OCI-M2 (cell line): ENCODE measurements around the gene LTB4R2.
"Not testable (repeated sequence)": the region's sequence is repeated elsewhere in the genome, so short reads cannot be mapped to it uniquely, and the experiment has no call there.

ENCODE experiments used
- DNase-seq: peaks from one replicate; lab custom pipeline; 2025; ENCODE audit not compliant: unreplicated experiment; lab: John Stamatoyannopoulos, UW

Gene LTB4R2

DNA sequence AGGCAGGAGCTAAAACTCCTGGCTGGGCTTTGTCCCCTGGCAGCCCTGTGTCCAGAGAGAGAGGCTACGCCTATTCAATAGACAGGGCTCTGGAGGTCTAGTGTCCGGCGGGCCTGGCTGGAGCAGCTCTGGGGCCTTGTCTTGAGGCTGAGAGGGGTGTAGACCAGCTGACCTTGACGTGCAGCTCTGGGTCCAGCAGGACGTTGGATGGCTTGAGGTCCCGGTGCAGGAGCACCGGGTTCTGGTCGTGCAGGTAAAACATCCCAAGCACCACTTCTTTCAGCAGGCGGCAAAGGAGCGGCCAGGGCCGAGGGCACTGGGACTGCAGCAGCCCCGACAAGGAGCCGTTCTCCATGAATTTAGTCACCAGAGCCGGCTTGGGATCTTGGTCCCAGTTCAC is 28.9 kb downstream of the LTB4R2 start:
- no peak for DNase-seq

DNA sequence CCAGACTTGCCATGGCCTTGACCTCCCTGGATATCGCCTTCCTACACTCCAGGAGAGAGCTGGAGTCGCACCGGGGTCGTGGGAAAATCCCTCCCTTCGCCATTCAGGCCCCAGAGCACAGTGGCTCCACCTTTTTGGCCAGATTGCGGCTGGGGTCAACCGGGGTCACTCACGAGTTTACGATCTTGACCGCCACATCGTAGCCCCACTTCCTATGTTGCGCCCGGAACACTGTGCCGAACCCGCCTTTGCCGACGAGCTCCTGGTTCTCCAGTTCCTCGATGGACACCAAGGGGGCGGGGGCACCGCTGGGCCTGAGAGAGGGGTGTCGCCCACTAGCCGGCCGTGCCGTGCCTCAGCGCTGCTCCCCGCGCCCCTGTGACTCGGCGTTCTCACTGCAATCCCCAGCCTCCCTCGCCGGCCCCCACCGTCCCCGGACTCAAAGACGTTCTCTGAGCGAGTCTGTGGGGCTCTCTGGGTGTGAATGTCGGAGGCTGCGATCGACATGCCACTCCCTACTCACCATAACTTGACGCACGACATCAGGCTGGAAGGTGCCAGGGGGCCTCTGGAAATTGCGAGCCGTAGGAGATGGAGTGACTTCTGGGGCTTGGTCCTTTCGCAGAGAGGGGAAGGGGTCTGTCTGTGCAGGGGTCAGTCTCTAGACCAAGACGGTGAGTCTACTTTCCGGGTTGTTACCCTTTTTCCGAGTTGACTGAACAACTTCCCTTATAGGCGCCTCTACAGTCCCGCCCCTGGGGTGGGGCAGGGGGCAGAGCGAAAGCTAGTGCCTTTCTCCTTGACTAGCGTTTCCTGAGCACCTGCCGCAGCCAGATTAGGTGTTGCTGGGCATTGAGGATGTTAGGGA is 29.6 kb downstream of the LTB4R2 start, which contains the start of gene RIPK3:
RIPK3 (minus strand) TSS at position 708 of the 868 bp plus-strand sequence; CDS start at position 543, 165 bp downstream.
- no peak for DNase-seq

DNA sequence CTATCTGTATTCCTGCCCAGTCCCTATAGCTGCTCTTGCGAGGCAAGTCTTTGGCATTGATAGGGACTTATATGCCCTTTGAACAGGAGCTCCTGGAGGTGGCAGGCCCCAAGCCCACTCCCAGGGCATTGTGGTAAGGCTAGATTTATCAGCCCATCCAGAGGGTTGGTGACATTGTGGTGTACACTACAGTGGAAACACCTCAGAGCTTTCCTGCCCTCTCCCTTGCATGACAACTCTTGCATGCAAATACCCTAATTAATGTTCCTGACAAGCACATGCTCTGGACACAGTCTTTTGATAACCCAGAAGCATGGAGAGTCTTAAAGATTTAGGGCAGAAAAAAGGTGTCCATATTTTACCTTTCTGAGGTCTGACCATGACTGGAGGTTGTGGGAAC is 30.7 kb downstream of the LTB4R2 start:
- DNase-seq = no peak

DNA sequence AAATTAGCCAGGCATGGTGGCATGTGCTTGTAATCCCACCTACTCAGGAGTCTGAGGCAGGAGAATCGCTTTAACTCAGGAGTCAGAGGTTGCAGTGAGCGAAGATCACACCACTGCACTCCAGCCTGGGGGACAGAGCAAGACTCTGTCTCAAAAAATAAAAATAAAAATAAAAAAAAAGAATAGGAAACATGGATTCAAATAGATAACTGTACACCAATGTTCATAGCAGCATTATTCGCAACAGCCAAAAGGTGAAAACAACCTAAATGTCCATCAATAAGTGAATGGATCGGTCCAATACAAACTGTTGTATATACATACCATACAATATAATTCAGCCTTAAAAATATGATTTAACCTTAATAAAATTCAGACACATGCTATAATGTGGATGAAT is 32.9 kb downstream of the LTB4R2 start:
- DNase-seq = no peak

DNA sequence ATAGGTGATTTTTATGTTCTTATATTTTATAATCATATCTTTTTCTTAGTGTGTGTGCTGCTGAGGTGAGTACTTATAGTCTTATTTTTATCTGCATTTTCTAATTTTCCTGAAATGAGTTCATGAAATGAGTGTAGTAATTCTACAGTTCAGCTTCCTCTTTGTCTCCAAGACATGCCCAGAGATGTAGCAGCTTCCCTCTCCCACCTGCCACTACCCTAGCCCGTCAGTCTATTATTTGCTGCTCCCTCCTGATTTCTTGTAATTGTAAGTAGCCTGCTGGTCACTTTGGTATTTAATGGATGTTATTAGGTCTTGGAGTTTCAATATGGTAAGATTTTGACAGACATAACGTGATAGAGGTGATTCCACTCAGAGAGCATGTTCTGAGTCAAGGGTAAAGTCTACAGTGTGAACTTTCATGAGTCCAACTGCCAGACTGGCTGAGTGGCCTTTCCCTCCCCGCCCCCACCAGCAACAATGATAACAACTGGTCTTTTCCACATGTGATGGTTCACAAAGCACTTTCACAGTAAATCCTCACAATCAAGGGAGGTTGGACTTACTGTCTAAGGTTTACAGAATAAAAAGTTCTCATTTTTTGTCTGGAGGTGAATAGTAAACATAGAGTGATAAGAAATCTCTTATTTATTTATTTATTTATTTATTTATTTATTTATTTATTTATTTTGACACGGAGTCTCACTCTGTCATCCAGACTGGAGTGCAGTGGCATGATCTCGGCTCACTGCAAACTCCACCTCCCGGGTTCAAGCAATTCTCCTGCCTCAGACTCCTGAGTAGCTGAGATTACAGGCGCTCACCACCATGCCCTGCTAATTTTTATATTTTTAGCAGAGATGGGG is 34.1 kb downstream of the LTB4R2 start:
- no peak for DNase-seq

DNA sequence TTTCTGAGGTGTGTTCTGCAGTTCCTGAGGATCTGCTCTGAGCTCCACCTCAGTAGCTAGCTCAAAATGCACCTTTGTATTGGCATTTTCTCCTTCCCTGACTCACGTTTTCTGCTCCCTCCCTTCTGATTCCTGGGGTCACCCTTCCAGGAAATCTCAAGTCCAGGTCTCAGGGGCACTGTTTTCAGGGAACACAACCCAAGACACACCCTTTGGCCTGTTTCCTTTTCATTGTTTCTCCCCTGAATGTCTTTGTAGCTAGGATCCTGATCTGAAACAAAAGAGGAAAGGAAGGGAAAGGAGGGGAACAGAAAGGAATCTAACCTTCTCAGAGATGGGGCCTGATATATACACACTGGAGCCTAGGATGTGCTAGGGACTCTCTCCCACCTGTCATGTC is 37.2 kb downstream of the LTB4R2 start:
- DNase-seq = no peak

DNA sequence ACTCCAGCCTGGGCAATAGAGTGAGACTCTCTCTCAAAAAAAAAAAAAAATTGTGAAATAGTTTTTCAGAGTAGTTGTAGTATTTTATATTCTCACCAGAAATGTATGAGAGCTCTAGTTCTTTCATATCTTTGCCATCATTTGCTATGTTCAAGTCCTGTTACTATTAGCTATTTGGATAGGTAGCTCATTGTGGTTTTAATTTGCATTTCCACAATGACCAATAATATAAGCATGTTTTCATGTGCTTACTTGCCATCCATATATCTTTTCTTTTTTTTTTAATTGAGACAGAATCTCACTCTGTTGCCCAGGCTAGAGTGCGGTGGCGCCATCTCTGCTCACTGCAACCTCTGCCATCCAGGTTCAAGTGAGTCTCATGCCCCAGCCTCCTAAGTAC is 38.2 kb downstream of the LTB4R2 start:
- no peak for DNase-seq

DNA sequence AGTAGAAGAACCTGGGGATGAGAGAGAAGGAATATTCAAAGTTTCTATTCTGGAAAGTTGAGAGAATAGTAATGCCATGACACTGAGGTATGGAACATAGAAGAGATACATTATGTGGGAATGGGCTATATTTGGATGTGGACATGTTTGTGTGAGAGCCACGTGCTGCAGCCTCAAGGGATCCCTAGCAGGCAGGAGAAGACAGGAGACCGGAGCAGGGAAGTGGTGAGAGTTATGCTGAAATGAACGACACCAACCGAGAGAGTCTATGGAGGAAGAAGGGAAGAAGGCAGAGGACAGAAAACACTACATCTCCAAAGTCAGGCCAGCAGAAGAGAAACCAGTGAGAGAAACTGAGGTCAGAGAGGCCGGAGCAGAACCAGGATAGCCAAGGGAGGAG is 39.8 kb downstream of the LTB4R2 start:
- no peak for DNase-seq

DNA sequence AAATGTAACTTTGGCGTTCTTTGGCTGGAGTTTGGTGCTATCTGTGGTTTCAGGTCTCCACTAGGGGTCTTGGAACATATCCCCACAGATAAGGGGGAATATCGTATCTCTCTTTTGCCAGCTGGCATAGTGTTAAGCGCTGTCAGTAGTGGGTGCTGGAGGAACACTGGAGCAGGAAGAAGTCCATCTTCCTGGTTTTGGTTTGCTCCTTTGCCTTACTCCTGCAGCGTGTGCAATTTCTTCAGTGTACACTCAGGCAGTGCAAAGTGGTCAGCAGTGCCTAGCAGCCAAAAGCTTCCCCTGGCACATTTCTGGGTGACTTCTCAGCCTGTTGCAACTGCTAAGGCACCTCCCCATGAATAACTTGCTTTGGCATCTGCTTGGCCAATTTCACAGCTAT is 41.6 kb downstream of the LTB4R2 start:
- no peak for DNase-seq

DNA sequence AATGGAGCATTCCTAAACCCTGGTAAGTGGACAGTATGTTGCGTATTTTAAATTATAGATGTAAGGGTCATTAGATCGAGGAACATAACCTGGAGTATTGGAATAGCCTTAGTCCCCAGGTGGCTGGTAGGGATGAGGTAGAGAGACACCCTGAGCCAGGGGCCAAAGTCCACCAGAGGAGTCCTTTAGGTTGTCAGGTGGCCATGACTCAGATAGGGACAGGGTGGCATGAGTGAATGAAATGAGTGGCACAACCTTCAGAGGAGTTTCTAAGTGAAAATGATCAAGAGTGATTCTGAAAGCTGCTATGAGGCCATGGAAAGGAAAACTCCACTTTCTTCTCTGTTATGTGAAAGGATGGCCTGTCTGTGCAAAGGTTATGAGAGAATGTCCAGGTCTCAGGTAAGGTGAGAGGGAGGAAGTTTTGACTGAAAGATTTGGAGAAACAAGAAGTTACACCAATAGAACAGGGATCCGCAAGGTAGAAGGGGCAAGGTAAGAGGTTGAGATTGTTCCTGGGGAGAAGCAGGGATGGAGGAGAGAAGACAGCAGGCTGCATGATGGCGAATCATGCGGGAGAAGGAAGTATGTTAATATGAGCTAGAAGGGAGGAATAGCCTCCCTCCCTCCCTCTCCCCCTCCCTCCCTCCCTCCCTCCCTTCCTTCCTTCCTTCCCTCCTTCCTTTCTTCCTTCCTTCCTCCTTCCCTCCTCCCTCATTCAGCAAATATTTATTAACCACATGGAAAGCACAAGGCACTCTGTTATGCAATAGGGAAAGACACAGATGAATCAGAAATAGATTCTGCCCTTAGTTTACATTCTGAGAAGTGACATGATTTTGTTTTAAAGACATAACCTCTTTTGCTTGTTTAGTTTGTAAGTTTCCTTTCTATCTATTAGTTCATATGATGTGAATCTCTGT is 43.9 kb downstream of the LTB4R2 start:
- DNase-seq = no peak

DNA sequence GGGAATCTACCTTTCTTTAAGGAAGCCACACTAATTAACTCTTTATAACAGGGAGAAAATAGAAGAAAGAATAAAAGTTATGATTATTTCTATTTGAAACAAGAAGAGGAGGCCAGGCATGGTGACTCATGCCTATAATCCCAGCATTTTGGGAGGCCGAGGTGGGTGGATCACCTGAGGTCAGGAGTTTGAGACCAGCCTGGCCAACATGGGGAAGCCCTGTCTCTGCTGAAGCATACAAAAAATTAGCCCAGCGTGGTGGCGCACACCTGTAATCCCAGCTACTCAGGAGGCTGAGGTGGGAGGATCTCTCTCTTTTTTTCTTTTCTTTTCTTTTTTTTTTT is 44.5 kb downstream of the LTB4R2 start:
- not testable (repeated sequence) for DNase-seq

DNA sequence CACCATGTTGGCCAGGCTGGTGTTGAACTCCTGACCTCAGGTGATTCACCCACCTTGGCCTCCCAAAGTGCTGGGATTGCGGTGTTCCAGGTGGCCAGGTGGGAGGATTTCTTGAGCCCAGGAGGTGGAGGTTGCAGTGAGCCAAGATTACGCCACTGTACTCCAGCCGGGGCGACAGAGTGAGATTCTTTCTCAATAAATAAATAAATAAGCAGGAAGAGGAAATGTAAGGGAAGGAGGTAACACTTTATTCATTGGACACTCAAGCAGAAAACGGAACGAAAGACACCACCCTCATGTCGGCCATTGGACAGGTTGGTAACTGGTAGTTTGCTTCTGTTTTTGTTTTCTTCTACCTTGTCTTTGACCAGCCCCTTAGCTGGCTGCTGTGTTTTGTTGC is 45.1 kb downstream of the LTB4R2 start:
- no peak for DNase-seq

DNA sequence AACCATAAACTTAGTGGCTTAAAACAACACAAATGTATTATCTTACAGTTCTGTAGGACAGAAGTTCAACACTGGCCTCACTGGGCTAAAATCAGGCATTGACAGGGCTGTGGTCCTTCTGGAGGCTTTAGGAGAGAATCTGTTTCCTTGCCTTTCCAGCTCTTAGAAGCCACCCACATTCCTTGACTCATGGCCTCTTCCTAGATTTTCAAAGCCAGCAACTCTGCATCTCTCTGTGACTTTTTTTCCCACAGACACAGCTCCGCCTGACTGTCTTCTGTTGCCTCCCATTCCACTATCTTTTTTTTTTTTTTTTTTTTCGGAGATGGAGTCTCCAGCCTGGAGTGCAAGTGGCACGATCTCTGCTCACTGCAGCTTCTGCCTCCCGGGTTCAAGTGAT is 46.3 kb downstream of the LTB4R2 start:
- no peak for DNase-seq

DNA sequence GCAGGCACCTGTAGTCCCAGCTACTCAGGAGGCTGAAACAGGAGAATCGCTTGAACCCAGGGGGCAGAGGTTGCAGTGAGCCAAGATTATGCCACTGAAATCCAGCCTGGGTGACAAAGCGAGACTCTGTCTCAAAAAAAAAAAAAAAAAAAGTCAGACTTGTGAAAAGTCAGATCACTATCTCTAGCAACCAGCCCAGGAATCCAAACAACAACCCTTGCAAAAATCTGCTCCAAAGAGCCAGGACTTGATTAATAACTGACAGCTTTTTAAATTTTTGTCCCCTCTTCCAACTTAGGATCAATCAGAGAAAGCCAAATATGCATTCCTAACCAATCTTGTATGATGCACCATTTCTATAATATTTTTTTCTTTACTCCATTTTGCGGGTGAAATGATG is 50.3 kb downstream of the LTB4R2 start:
- DNase-seq = no peak

DNA sequence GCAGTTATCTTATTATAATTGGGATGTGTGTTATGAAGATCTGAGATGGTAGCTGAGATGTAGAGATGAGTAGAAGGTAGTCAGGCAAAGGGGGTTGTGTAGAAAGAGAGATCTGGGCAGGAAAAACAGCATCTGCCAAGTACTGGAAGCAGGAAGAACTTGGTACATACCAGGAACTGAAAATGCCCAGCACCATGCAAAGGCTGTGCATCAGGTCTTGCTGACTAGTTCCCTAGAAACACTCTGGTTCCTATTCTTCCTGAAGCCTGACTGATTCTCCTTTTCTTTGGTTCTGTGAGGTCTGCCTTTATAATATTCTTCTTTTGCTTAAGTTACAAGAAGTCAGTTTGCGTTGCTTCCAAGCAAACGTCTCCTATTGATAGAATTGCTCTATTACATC is 51.4 kb downstream of the LTB4R2 start:
- DNase-seq = no peak
